LNCAP (cell line): ENCODE data around the gene APOBEC4.

Experiments
- CTCF ChIP-seq: fragments of 450-650 bp; IDR thresholded peaks from 2 replicates; pipeline ENCODE4 v1.5.1; 2017; ENCODE audit warnings: mild to moderate bottlenecking

Gene APOBEC4

GRCh38 chr1:183652107-183652506, 1.0 kb downstream of the APOBEC4 start:
- no peak for TF ChIP-seq CTCF

GRCh38 chr1:183651612-183652011, 1.5 kb downstream of the APOBEC4 start:
- TF ChIP-seq CTCF: no peak

GRCh38 chr1:183648042-183648441, 5.1 kb downstream of the APOBEC4 start:
- no peak for TF ChIP-seq CTCF

GRCh38 chr1:183646776-183647175, 6.3 kb downstream of the APOBEC4 start:
- TF ChIP-seq CTCF: no peak

GRCh38 chr1:183645531-183645930, 7.6 kb downstream of the APOBEC4 start:
- no peak for TF ChIP-seq CTCF

GRCh38 chr1:183642166-183642565, 10.9 kb downstream of the APOBEC4 start:
- no peak for TF ChIP-seq CTCF

- TF ChIP-seq CTCF: no peak
Observed at GRCh38 chr1:183640193-183640592, 12.9 kb downstream of the APOBEC4 start.

- no peak for TF ChIP-seq CTCF
Observed at GRCh38 chr1:183638649-183639387, 14.3 kb downstream of the APOBEC4 start.
